BJ (cell line): ENCODE results near the gene TAOK2. TPM values are rescaled to one million over a fixed set of nuclear protein-coding genes. Genes with fewer than 3 reads are reported as not detected.

ENCODE experiments used
- CTCF ChIA-PET: fragments of 350-600 bp; formaldehyde crosslinking; extraction: SDS; loops from one replicate; lab custom pipeline; 2021; ENCODE audit warnings: antibody characterized with exemption, inconsistent platforms; lab: Yijun Ruan, JAX
- POLR2A ChIA-PET: fragments of 300-600 bp; sonication (Branson Sonifier 250); formaldehyde crosslinking; extraction: SDS; loops from one replicate; lab custom pipeline; 2021; ENCODE audit warnings: antibody characterized with exemption; lab: Charles Lee
- DNase-seq: peaks from one replicate; pipeline ENCODE4 v3.0.0-alpha.2; 2011; ENCODE audit warnings: low read depth
- H3K27me3 ChIP-seq: 2 replicates; pipeline ENCODE4 v1.6.0; 2011; ENCODE audit warnings: low read length; ENCODE audit not compliant: control insufficient read depth, insufficient read depth
- H3K36me3 ChIP-seq: 2 replicates; pipeline ENCODE4 v1.5.1; 2011; ENCODE audit warnings: low read length; ENCODE audit not compliant: control insufficient read depth, insufficient read depth
- H3K4me3 ChIP-seq: 2 replicates; pipeline ENCODE4 v1.5.1; 2011; ENCODE audit warnings: low read depth, mild to moderate bottlenecking, control low read depth, low read length
- CTCF ChIP-seq: IDR thresholded peaks from 2 replicates; pipeline ENCODE4 v1.5.1; 2011; ENCODE audit warnings: low read depth, mild to moderate bottlenecking, control low read depth, inconsistent platforms, low read length, moderate library complexity; ENCODE audit not compliant: insufficient read depth
- polyA plus RNA-seq: library from polyadenylated mRNA; depleted of rRNA; stranded (reverse); fragments of >200 nt; gene quantifications from 2 replicates; pipeline ENCODE4 v1.2.3, GENCODE V29; 2011

TAOK2 gene
- polyA plus RNA-seq, 1 experiment = 24.3 TPM

- peaks cover 63% of the 10 kb centered on the region for H3K36me3 ChIP-seq
- H3K27me3 ChIP-seq = no peaks in the 10 kb centered on the region
- TF ChIP-seq CTCF = no peak
- POLR2A ChIA-PET = no interaction called here
- CTCF ChIA-PET = interaction anchor here (0.6 to 1.7 kb wide), 4 partner anchors 12 to 52 kb away, joined by 3 to 4 read pairs (median 3); no protein-coding TSS in a partner anchor
- H3K4me3 ChIP-seq = no peak overlapping the region
- no peak for DNase-seq
Measured at GRCh38 chr16:29989111-29989858, 15.6 kb downstream of the TAOK2 start.

GRCh38 chr16:29990034-29990433, 16.4 kb downstream of the TAOK2 start:
- no peak overlapping the region for H3K4me3 ChIP-seq
- POLR2A ChIA-PET = no interaction called here
- DNase-seq = no peak
- TF ChIP-seq CTCF = no peak
- peaks cover 61% of the 10 kb centered on the region for H3K36me3 ChIP-seq
- no peaks in the 10 kb centered on the region for H3K27me3 ChIP-seq
- CTCF ChIA-PET = interaction anchor here (0.9 to 1.7 kb wide), 3 partner anchors 13 to 32 kb away, joined by 3 read pairs; no protein-coding TSS in a partner anchor

- ChIA-PET CTCF (no interaction called here), POLR2A (no interaction called here)
- peaks cover 53% of the 10 kb centered on the region for H3K36me3 ChIP-seq
Measured at GRCh38 chr16:29990883-29991570, 17.4 kb downstream of the TAOK2 start.

GRCh38 chr16:29991571-29991904, 17.9 kb downstream of the TAOK2 start:
- no peak for TF ChIP-seq CTCF
- CTCF ChIA-PET = no interaction called here
- no peak overlapping the region for H3K4me3 ChIP-seq
- DNase-seq = no peak
- peaks cover 49% of the 10 kb centered on the region for H3K36me3 ChIP-seq
- POLR2A ChIA-PET = no interaction called here
- no peaks in the 10 kb centered on the region for H3K27me3 ChIP-seq

More at GRCh38 chr16:29990883-29991570, 17.4 kb downstream of the TAOK2 start:
- TF ChIP-seq CTCF = no peak
- no peak for DNase-seq
- Histone ChIP-seq H3K4me3 (no peak overlapping the region), H3K27me3 (no peaks in the 10 kb centered on the region)

GRCh38 chr16:29992344-29992967, 18.8 kb downstream of the TAOK2 start:
- Histone ChIP-seq H3K36me3 (peaks cover 41% of the 10 kb centered on the region), H3K27me3 (no peaks in the 10 kb centered on the region), H3K4me3 (no peak overlapping the region)
- DNase-seq = no peak
- ChIA-PET CTCF (no interaction called here), POLR2A (no interaction called here)
- no peak for TF ChIP-seq CTCF
